Lower leg skin (tissue), 4 donors: ENCODE results near the gene PUDP. TPM values are rescaled to one million over a fixed set of nuclear protein-coding genes. Genes with fewer than 3 reads are reported as not detected.

Source experiments
- DNase-seq, 2 donors: peaks; one replicate each; pipeline ENCODE4 v3.0.0-alpha.2; 2019; ENCODE audit warnings: low spot score in 2 of 2
- H3K4me3 ChIP-seq: fragments of 200-600 bp; sonication (generic); 2 replicates; pipeline ENCODE4 v1.5.1; 2017; ENCODE audit warnings: mild to moderate bottlenecking, low read depth; ENCODE audit not compliant: poor library complexity, severe bottlenecking
- POLR2A ChIP-seq, 2 donors: fragments of 450-650 bp; IDR thresholded peaks; one replicate each; pipeline ENCODE4 v1.6.1; 2016 to 2017; ENCODE audit warnings: antibody characterized with exemption in 2 of 2, mild to moderate bottlenecking in 1 of 2, moderate library complexity in 1 of 2
- WGBS, 2 donors: methylation state at CpG; one replicate each; pipeline ENCODE4 v1.1.5; 2018; 5-methylcytosine and 5-hydroxymethylcytosine counted together
- intact Hi-C: fragments of 100-400 bp; cut with DNase I; formaldehyde crosslinking; loops from one replicate; pipeline ENCODE4 v1.15.0; 2023; ENCODE audit warnings: low total_unique reads
- total RNA-seq, 4 donors: library from RNA; depleted of rRNA; stranded (reverse); fragments of >200 nt; gene quantifications; one replicate each; pipeline ENCODE4 v1.1.0, GENCODE V29; 2016
- TF ChIP-seq, protein P1 (sequence below), 3 donors: fragments of 450-650 bp; IDR thresholded peaks; one replicate each; pipeline ENCODE4 v1.5.1; 2016; ENCODE audit warnings: antibody characterized with exemption in 3 of 3, mild to moderate bottlenecking in 3 of 3, moderate library complexity in 2 of 3

The PUDP gene
- total RNA-seq, 4 donors from 2014 or later = 5.7 to 10.7 (median 7.9) TPM

- intact Hi-C loops = no loop called here
- TF ChIP-seq, protein P1, sequence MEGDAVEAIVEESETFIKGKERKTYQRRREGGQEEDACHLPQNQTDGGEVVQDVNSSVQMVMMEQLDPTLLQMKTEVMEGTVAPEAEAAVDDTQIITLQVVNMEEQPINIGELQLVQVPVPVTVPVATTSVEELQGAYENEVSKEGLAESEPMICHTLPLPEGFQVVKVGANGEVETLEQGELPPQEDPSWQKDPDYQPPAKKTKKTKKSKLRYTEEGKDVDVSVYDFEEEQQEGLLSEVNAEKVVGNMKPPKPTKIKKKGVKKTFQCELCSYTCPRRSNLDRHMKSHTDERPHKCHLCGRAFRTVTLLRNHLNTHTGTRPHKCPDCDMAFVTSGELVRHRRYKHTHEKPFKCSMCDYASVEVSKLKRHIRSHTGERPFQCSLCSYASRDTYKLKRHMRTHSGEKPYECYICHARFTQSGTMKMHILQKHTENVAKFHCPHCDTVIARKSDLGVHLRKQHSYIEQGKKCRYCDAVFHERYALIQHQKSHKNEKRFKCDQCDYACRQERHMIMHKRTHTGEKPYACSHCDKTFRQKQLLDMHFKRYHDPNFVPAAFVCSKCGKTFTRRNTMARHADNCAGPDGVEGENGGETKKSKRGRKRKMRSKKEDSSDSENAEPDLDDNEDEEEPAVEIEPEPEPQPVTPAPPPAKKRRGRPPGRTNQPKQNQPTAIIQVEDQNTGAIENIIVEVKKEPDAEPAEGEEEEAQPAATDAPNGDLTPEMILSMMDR (IDR thresholded peaks at IDR 0.05) = no peak
- TF ChIP-seq POLR2A (IDR thresholded peaks at IDR 0.05) = no peak
- 81 to 87% methylated on average over 2 of the region's 2 CpGs for WGBS, 2 donors
- no peak for DNase-seq
- H3K4me3 ChIP-seq = no peak overlapping the region
These were observed 20.9 kb downstream of the PUDP start for GRCh38 chrX:7127056-7127455.

DNA sequence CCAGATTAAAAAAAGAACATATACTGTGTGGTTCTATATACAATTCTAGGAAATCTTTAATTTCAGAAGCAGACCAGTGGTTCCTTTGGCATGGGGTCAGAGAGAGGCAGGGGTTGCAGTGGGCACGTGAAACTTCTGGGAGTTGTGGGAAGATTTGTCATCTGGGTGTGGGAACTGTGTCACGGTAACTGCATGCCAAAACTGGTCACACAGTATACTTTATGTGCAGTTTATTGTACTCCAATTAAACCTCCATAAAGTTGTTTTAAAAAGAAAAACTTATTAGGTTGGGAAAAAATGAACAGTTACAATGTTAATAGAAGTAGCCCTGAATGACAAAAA is 27.1 kb downstream of the PUDP start:
- intact Hi-C loops = no loop called here

GRCh38 chrX:7119950-7120877 is 27.7 kb downstream of the PUDP start:
- no peak overlapping the region for H3K4me3 ChIP-seq
- 94 to 95% methylated on average over 7 of the region's 7 CpGs for WGBS, 2 donors
- TF ChIP-seq, protein P1 (IDR thresholded peaks at IDR 0.05) = no peak
- no peak for TF ChIP-seq POLR2A (IDR thresholded peaks at IDR 0.05)
- intact Hi-C loops = no loop called here
- DNase-seq = no peak

More for the DNA sequence above, 27.1 kb downstream of the PUDP start:
- no peak for DNase-seq
- no peak overlapping the region for H3K4me3 ChIP-seq
- WGBS, 2 donors = 11 to 21% methylated on average over 2 of the region's 2 CpGs
- TF ChIP-seq, protein P1 (IDR thresholded peaks at IDR 0.05) = no peak
- no peak for TF ChIP-seq POLR2A (IDR thresholded peaks at IDR 0.05)

GRCh38 chrX:7117587-7117986 is 30.4 kb downstream of the PUDP start:
- intact Hi-C loops = no loop called here
- WGBS, 2 donors = 93 to 100% methylated on average over 2 to 3 of the region's 3 CpGs
- no peak overlapping the region for H3K4me3 ChIP-seq
- TF ChIP-seq, protein P1 (IDR thresholded peaks at IDR 0.05) = no peak
- TF ChIP-seq POLR2A (IDR thresholded peaks at IDR 0.05) = no peak
- no peak for DNase-seq

GRCh38 chrX:7116081-7116480 is 31.9 kb downstream of the PUDP start:
- DNase-seq = no peak
- 98 to 100% methylated on average over 1 to 3 of the region's 3 CpGs for WGBS, 2 donors
- TF ChIP-seq POLR2A (IDR thresholded peaks at IDR 0.05) = no peak
- TF ChIP-seq, protein P1 (IDR thresholded peaks at IDR 0.05) = no peak
- no peak overlapping the region for H3K4me3 ChIP-seq
- intact Hi-C loops = no loop called here
